ENCODE measurements around the gene HECW1. TPM values are rescaled to one million over a fixed set of nuclear protein-coding genes. Genes with fewer than 3 reads are reported as not detected.

The HECW1 gene
- total RNA-seq, 4 donors from 2014 or later, result 0.09 to 0.32 (median 0.12) TPM

GRCh38 chr7:43247757-43248156, 135.3 kb downstream of the HECW1 start:
- no peak for DNase-seq (ENCODE audit: low spot score)
- ATAC-seq (ENCODE audit: low FRiP score), result no peak
- no peak for TF ChIP-seq CTCF (IDR thresholded peaks at IDR 0.05)

GRCh38 chr7:43248553-43248952, 136.1 kb downstream of the HECW1 start:
- no peak for ATAC-seq (ENCODE audit: low FRiP score)
- no peak for TF ChIP-seq CTCF (IDR thresholded peaks at IDR 0.05)
- no peak for DNase-seq (ENCODE audit: low spot score)

GRCh38 chr7:43248961-43249822, 136.7 kb downstream of the HECW1 start:
- DNase-seq (ENCODE audit: low spot score), result no peak
- TF ChIP-seq CTCF (IDR thresholded peaks at IDR 0.05), result no peak
- peak; percentile 52 for ATAC-seq (ENCODE audit: low FRiP score)

- DNase-seq (ENCODE audit: low spot score), result no peak
- no peak for ATAC-seq (ENCODE audit: low FRiP score)
- TF ChIP-seq CTCF (IDR thresholded peaks at IDR 0.05), result no peak
These were observed 137.3 kb downstream of the HECW1 start for GRCh38 chr7:43249823-43250145.

- ATAC-seq (ENCODE audit: low FRiP score) (peak; percentile 87), DNase-seq (ENCODE audit: low spot score) (peak; percentile 40)
- TF ChIP-seq CTCF (IDR thresholded peaks at IDR 0.05), result no peak
These were observed 148.8 kb downstream of the HECW1 start for GRCh38 chr7:43260980-43261878.

GRCh38 chr7:43265139-43265538, 152.7 kb downstream of the HECW1 start:
- DNase-seq (ENCODE audit: low spot score), result no peak
- ATAC-seq (ENCODE audit: low FRiP score), result no peak
- no peak for TF ChIP-seq CTCF (IDR thresholded peaks at IDR 0.05)
